GM21786 (cell line): ENCODE results near the gene LAMB4.

Experiments used
- ATAC-seq: cut with Tn5 transposase; IDR thresholded peaks from one replicate; pipeline ENCODE4 v1.9.1; 2021; ENCODE audit not compliant: unreplicated experiment

The LAMB4 gene, protein sequence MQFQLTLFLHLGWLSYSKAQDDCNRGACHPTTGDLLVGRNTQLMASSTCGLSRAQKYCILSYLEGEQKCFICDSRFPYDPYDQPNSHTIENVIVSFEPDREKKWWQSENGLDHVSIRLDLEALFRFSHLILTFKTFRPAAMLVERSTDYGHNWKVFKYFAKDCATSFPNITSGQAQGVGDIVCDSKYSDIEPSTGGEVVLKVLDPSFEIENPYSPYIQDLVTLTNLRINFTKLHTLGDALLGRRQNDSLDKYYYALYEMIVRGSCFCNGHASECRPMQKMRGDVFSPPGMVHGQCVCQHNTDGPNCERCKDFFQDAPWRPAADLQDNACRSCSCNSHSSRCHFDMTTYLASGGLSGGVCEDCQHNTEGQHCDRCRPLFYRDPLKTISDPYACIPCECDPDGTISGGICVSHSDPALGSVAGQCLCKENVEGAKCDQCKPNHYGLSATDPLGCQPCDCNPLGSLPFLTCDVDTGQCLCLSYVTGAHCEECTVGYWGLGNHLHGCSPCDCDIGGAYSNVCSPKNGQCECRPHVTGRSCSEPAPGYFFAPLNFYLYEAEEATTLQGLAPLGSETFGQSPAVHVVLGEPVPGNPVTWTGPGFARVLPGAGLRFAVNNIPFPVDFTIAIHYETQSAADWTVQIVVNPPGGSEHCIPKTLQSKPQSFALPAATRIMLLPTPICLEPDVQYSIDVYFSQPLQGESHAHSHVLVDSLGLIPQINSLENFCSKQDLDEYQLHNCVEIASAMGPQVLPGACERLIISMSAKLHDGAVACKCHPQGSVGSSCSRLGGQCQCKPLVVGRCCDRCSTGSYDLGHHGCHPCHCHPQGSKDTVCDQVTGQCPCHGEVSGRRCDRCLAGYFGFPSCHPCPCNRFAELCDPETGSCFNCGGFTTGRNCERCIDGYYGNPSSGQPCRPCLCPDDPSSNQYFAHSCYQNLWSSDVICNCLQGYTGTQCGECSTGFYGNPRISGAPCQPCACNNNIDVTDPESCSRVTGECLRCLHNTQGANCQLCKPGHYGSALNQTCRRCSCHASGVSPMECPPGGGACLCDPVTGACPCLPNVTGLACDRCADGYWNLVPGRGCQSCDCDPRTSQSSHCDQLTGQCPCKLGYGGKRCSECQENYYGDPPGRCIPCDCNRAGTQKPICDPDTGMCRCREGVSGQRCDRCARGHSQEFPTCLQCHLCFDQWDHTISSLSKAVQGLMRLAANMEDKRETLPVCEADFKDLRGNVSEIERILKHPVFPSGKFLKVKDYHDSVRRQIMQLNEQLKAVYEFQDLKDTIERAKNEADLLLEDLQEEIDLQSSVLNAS (N-terminal part only)

GRCh38 chr7:108130261-108130660 lies at the start of gene LAMB4:
TSS of gene LAMB4 (minus strand) at chr7:108130361. CDS start at chr7:108123164, 7,197 bp downstream.
- no peak for ATAC-seq

DNA sequence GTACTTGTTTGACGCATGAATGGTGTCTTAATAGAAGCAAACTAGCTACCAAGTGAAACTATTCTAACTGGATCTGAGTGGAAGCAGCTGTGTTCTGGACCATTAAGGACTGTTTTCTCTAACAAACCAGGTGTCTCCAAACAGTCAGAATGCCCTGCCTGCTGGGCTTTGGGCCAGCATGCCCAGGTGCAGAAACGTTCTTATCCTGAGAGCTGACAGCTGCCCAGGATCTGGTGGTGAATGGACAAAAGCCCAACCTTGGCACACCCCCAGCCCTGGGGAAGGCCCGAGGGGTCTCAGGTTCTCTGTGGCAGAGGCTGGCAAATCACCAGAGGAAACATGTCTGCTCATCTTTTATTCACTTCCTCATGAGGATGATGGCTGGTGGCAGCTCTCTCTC lies 48.2 kb upstream of the LAMB4 start:
- ATAC-seq, result no peak

GRCh38 chr7:108171164-108171563 lies 41.0 kb upstream of the LAMB4 start:
- ATAC-seq, result no peak

DNA sequence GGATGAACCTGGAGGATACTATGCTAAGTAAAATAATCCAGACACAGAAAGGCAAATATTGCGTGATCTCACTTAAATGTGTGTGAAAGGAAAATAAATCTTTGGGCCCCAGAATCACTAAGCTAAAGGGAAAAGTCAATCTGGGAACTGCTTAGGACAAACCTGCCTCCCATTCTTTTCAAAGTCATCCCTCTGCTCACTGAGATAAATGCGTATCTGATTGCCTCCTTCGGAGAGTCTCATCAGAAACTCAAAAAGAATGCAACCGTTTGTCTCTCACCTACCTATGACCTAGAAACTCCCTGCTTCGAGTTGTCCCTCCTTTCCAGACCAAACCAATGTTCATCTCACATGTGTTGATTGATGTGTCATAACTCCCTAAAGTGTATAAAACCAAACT lies 40.1 kb upstream of the LAMB4 start:
- no peak for ATAC-seq

- ATAC-seq, result no peak
Measured at GRCh38 chr7:108167460-108167859, 37.3 kb upstream of the LAMB4 start.

- ATAC-seq, result no peak
Measured at GRCh38 chr7:108166687-108167086, 36.5 kb upstream of the LAMB4 start.

DNA sequence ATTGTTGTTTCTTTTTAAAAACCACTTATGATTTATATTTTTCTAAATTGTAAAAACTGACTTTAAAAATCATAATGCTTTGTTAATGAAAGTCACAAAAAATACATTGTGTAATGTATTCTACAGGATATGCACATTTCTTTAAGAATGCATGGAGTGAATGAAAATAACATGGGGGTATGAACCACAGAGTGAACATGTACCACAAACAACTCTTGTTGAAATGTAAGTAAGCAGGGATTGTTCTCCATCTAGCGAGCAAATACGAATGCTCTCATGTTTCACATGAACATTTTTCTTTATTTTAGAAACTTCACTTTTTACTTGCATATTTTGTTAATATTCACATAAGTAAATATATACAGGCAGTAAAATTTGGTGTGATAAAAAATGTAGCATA lies 35.6 kb upstream of the LAMB4 start:
- ATAC-seq, result no peak

- no peak for ATAC-seq
Measured at GRCh38 chr7:108164946-108165345, 34.8 kb upstream of the LAMB4 start.

DNA sequence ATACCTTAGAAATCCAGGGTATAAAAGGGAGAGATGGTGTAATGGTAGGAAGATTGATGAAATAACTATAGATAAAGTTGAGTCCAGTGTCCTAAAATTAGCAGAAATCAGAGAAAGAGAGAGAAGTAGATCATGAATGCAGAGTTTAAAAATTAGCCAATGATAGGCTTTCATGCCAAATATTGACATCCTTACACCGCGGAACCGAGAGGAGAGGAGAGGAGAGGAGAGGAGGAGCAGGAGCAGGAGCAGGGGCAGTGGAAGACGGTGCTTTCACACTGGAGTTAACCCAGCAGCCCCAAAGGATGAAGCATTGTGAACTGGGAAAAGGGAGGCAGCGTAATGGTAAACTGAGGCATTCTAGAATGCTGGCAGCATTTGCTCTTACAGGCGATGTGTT lies 34.2 kb upstream of the LAMB4 start:
- no peak for ATAC-seq

- no peak for ATAC-seq
Measured at GRCh38 chr7:108158776-108159175, 28.6 kb upstream of the LAMB4 start.

DNA sequence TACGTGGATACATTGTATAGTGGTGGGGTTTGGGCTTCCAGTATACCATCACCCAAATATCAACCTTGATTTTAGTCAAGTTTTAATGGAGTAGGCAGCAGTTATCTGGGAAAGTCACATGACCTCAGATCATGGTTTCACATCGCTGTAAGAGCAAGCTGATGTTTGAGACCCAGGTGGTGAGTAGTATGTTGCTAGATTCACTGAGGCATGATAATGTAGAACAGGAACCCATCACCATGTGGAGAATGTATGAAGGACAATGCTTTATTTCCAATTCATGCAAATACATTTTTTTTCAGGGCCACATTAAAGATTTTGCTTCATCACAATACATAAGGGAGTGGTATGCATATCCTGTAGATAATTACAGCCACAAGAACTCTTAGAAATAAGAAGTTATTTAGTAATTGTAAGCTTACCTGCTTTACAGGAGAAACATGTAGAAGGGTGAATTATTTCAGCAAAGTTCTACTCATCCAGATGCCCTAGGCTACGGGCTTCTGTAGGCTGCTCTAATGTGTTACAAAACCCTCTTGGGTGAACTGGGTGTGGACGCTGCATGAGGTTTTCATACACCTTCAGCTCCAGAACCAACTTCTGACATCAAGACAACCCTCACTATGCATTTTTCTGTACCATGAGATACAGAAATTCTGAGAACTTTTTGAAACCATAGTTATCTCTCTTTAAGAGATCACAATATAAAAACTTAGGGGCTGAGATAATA lies 27.6 kb upstream of the LAMB4 start:
- no peak for ATAC-seq

DNA sequence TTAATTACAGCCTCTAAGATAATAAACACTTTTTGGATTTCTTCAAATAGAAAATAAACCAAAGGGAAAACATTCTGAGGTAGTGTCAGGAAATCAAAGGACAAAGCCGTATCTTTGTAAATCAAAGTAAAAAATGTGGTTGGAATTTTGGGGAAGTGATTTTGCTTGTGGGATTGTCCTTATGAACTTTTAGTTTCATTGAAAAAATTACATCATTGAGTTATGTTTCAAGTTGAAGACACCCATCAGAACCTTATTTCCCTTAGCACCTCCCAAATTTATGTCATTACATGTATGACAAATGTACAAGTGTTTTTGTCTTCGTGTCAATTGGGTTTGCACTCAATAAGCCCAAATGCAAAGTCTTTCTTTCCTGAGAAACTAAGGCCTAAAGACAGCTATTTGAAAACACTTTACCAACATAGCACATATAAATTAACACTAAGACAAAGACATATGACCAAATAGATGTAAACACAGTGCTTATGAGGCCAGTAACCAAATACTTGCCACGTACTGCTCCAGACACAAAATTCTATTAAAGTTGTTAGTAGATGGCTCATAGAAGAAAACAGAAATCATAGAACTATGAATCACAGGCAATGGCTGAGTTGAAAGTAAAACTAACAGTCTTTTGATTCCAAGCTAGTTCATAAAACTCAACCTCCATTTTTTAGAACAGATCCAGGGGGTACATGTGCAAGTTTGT lies 26.9 kb upstream of the LAMB4 start:
- no peak for ATAC-seq

DNA sequence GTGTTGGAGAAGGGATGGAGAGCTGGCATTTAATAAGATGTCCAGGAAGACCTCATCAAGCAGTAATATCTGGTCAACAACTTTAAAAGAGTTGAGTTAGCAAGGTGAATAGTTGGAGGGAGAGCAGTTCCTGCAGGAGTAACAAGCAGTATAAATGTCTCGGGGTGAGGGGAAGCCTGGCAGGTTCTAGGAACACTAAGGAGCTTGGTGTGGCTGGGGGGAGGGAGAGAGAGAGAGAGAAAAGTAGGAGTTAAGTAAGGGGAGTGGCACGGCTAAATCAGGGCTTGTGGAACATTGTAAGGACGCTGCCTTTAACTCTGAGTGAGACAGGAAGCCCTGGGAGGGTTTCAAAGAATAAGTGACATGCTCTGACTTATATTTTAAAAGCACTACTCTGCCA lies 22.0 kb upstream of the LAMB4 start:
- no peak for ATAC-seq

DNA sequence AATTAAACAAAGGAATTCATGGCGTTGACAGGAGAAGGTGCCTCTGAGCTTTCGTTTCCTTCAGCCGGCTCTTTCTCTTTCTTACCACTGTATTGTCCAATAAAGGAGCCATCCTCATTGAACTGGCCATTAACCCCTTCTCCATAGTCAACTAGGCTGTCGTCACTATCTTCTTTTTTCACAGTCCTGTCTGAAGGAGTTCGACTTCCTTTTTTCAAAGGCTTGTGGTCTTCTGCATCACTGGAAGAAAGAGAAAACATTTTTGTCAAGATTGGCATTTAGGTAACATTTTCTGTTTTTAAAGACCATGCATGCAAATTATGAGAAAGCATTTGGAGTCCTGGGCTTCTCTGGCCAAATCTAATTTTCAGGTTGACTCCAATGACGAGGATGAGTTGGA lies 19.7 kb upstream of the LAMB4 start:
- no peak for ATAC-seq

- no peak for ATAC-seq
Measured at GRCh38 chr7:108149119-108149518, 19.0 kb upstream of the LAMB4 start.

- ATAC-seq, result no peak
Measured at GRCh38 chr7:108147031-108147563, 16.9 kb upstream of the LAMB4 start.

DNA sequence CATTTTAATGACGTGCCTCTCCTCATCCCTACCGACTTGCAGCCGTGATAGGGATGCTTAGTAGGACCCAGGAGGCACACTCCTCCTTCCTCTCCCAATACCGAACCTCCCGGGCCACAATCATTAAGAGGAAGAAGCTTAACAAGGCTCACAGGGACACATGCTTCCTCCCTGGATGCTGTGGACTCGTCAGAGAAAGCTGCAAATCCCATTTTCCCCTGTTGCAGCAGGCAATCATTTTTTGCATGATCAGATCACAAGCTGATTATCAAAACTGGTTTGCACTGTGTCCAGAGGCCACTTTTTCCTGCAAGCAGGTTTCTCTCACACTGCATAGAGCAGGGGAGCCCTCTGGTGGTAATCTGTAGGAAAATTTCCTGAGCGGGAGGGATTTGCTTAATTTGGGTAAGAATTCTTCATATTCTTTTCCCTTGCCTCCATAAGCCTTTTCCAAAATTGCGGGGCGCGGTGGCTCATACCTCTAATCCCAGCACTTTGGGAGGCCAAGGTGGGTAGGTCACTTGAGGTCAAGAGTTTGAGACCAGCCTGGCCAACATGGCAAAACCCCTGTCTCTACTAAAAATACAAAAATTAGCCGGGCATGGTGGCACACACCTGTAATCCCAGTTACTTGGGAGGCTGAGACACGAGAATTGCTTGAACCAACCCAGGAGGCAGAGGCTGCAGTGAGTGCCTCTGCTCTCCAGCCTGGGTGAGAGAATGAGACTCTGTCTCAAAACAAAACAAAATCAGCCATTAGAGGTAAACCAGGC lies 16.1 kb upstream of the LAMB4 start:
- ATAC-seq, result no peak

DNA sequence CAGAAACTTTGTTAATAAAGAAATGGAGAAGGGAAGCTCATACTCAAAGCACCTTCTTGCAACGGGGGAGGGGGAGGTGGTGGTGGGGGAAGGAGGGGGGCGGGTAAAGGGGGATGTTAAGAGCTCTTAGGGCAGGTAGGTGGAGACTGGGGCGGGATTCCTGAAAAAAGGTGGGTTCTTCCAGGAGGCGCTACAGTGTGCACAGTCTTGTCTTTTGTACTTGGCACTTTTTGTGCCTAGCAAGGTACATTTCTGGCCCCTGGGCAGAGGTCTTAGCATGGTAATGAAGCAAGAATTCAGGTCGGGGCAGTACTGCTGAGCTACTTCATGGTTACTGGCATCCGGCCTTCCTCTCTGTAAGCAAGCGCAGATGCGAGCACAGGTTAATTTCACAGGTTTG lies 15.2 kb upstream of the LAMB4 start:
- no peak for ATAC-seq

DNA sequence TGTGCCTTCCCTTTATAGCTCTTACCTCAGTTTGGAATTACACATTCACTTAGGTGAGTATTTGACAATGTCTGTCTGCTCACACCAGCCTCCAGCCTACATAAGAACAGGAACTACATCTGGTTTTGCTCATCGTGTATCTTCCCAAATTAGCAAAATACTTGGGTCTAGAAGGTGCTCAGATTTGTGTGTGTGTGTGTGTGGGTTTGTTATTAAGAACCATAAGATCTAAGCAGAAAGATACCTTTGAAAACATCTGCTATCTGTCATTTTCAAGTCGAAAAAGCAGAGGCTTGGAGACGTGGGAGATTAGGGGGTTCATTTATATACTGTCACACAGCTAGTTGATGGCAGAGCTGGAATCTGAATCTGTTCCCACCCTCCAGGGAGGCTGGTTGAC lies 14.8 kb upstream of the LAMB4 start:
- ATAC-seq, result no peak
